Naive thymus-derived CD4-positive, alpha-beta T cell (primary cell): ENCODE results near the gene CACNG4. TPM values are rescaled to one million over a fixed set of nuclear protein-coding genes. Genes with fewer than 3 reads are reported as not detected.

ENCODE experiments used
- ATAC-seq: fragments of 150-1000 bp; cut with Tn5 transposase; 2 replicates; pipeline ENCODE4 v1.10.0; 2021; ENCODE audit warnings: mild to moderate bottlenecking, moderate library complexity
- CTCF ChIA-PET: fragments of 350-600 bp; sonication (Branson Sonifier 250); formaldehyde crosslinking; loops from one replicate; lab custom pipeline; 2021; ENCODE audit warnings: antibody characterized with exemption; lab: Charles Lee
- POLR2A ChIA-PET: fragments of 350-600 bp; sonication (Branson Sonifier 250); formaldehyde crosslinking; loops from one replicate; lab custom pipeline; 2021; ENCODE audit warnings: antibody characterized with exemption, inconsistent platforms; lab: Charles Lee
- DNase-seq, 9 donors: peaks; one replicate each; pipeline versions ENCODE4 v3.0.0 to v3.0.0-alpha.2; 2020 to 2022; ENCODE audit warnings: mixed read lengths in 1 of 9
- H3K27ac ChIP-seq: one replicate; pipeline ENCODE4 v1.7.0; 2013; ENCODE audit warnings: mild to moderate bottlenecking, low read depth, low read length, moderate library complexity
- H3K27me3 ChIP-seq, 2 donors: one replicate each; pipeline ENCODE4 v1.7.0; 2013; ENCODE audit warnings: low read length in 2 of 2, mild to moderate bottlenecking in 2 of 2, moderate library complexity in 2 of 2; ENCODE audit not compliant: control insufficient read depth in 2 of 2, insufficient read depth in 2 of 2
- H3K36me3 ChIP-seq, 3 experiments: 1 replicate in 2 of 3; 2 replicates in 1 of 3; pipeline ENCODE4 v1.7.0; 2013; ENCODE audit warnings: low read length in 3 of 3, mild to moderate bottlenecking in 3 of 3, moderate library complexity in 1 of 3; ENCODE audit not compliant: insufficient read depth in 3 of 3, control insufficient read depth in 2 of 3
- H3K4me1 ChIP-seq, 2 donors: one replicate each; pipeline ENCODE4 v1.7.0; 2013; ENCODE audit warnings: low read length in 2 of 2, mild to moderate bottlenecking in 2 of 2, moderate library complexity in 1 of 2; ENCODE audit not compliant: control insufficient read depth in 2 of 2, insufficient read depth in 2 of 2
- H3K4me3 ChIP-seq: 2 replicates; pipeline ENCODE4 v1.7.0; 2013; ENCODE audit warnings: mild to moderate bottlenecking, low read length
- H3K9me3 ChIP-seq, 3 experiments: 1 replicate in 2 of 3; 2 replicates in 1 of 3; pipeline ENCODE4 v1.7.0; 2013; ENCODE audit warnings: low read length in 3 of 3; ENCODE audit not compliant: control insufficient read depth in 2 of 3
- H3K27ac Mint-ChIP-seq, 9 donors: one replicate each; pipeline ENCODE4 v1.8.0; 2020 to 2022; ENCODE audit warnings: mixed read lengths in 9 of 9, mild to moderate bottlenecking in 8 of 9, moderate library complexity in 5 of 9, inconsistent platforms in 2 of 9
- H3K27me3 Mint-ChIP-seq, 5 donors: one replicate each; pipeline ENCODE4 v1.8.0; 2021 to 2022; ENCODE audit warnings: mixed read lengths in 5 of 5, mild to moderate bottlenecking in 1 of 5
- H3K36me3 Mint-ChIP-seq, 5 donors: one replicate each; pipeline ENCODE4 v1.8.0; 2020 to 2022; ENCODE audit warnings: mixed read lengths in 5 of 5, mild to moderate bottlenecking in 3 of 5, inconsistent platforms in 1 of 5
- H3K4me1 Mint-ChIP-seq, 7 donors: one replicate each; pipeline ENCODE4 v1.8.0; 2020 to 2022; ENCODE audit warnings: mixed read lengths in 7 of 7, mild to moderate bottlenecking in 3 of 7, inconsistent platforms in 1 of 7
- H3K4me3 Mint-ChIP-seq, 10 donors: one replicate each; pipeline ENCODE4 v1.8.0; 2020 to 2022; ENCODE audit warnings: mild to moderate bottlenecking in 10 of 10, mixed read lengths in 10 of 10, moderate library complexity in 6 of 10, inconsistent platforms in 2 of 10
- H3K9me3 Mint-ChIP-seq, 11 donors: one replicate each; pipeline ENCODE4 v1.8.0; 2020 to 2022; ENCODE audit warnings: mixed read lengths in 11 of 11, mild to moderate bottlenecking in 4 of 11, inconsistent platforms in 1 of 11, moderate library complexity in 1 of 11
- intact Hi-C, 2 donors: fragments of 100-400 bp; cut with micrococcal nuclease; formaldehyde crosslinking; loops; one replicate each; pipeline ENCODE4 v1.15.1; 2023
- polyA plus RNA-seq, 2 donors: library from polyadenylated mRNA; unstranded; fragments of 300-500 nt; fragmentation: Illumina TruSeq; gene quantifications; one replicate each; pipeline ENCODE4 v1.2.3, GENCODE V29; 2021
- total RNA-seq, 6 experiments: library from RNA in 5 of 6; stranded (reverse) in 5 of 6; gene quantifications; 1 replicate in 5 of 6; 2 replicates in 1 of 6; pipeline ENCODE4 v1.2.3 and lab custom pipeline; 2021 to 2026

Gene CACNG4
- total and polyA plus RNA-seq, 7 experiments from 2014 or later = not detected

- Histone ChIP-seq H3K4me3 (no peak overlapping the region), H3K9me3 (no peaks in the 10 kb centered on the region), H3K27me3 (peaks cover 0 to 4% of the 10 kb centered on the region in 2 donors), H3K4me1 (no peaks in the 10 kb centered on the region), H3K27ac (no peak overlapping the region), H3K36me3 (no peaks in the 10 kb centered on the region)
- no peak for ATAC-seq
- Mint-ChIP-seq H3K27me3 (peaks cover 16 to 20% (median 18%) of the 10 kb centered on the region in 5 donors), H3K9me3 (no peaks in the 10 kb centered on the region), H3K27ac (peak overlapping the region in 1 of 9 donors; percentile 30), H3K4me3 (no peak overlapping the region), H3K36me3 (peaks cover 0 to 1% (median 0%) of the 10 kb centered on the region in 5 donors), H3K4me1 (peaks cover 0 to 6% (median 0%) of the 10 kb centered on the region in 7 donors)
- no peak for DNase-seq
- ChIA-PET POLR2A (no interaction called here), CTCF (no interaction called here)
- intact Hi-C loops = no loop called here
Observed at GRCh38 chr17:66957951-66958579, 6.4 kb upstream of the CACNG4 start.

- H3K36me3 ChIP-seq = no peaks in the 10 kb centered on the region
- H3K4me3 ChIP-seq = no peak overlapping the region
- DNase-seq = no peak
- H3K4me1 Mint-ChIP-seq = peaks cover 0 to 11% (median 3%) of the 10 kb centered on the region in 7 donors
- H3K27me3 ChIP-seq = peaks cover 0 to 5% of the 10 kb centered on the region in 2 donors
- H3K4me3 Mint-ChIP-seq = no peak overlapping the region
- no peaks in the 10 kb centered on the region for H3K9me3 ChIP-seq
- no peak overlapping the region for H3K27ac ChIP-seq
- H3K27me3 Mint-ChIP-seq = peaks cover 26 to 33% (median 29%) of the 10 kb centered on the region in 5 donors
- ChIA-PET POLR2A (no interaction called here), CTCF (no interaction called here)
- H3K36me3 Mint-ChIP-seq = peaks cover 0 to 1% (median 0%) of the 10 kb centered on the region in 5 donors
- ATAC-seq = no peak
- intact Hi-C loops = no loop called here
- H3K4me1 ChIP-seq = no peaks in the 10 kb centered on the region
- no peak overlapping the region for H3K27ac Mint-ChIP-seq
- no peaks in the 10 kb centered on the region for H3K9me3 Mint-ChIP-seq
Observed at GRCh38 chr17:66959641-66960375, 4.7 kb upstream of the CACNG4 start.

GRCh38 chr17:66960613-66961012 lies 3.9 kb upstream of the CACNG4 start:
- Mint-ChIP-seq H3K36me3 (peaks cover 0 to 1% (median 0%) of the 10 kb centered on the region in 5 donors), H3K4me1 (peaks cover 0 to 11% (median 3%) of the 10 kb centered on the region in 7 donors), H3K9me3 (no peaks in the 10 kb centered on the region), H3K27me3 (peaks cover 26 to 38% (median 29%) of the 10 kb centered on the region in 5 donors), H3K27ac (no peak overlapping the region), H3K4me3 (no peak overlapping the region)
- Histone ChIP-seq H3K27me3 (peaks cover 0 to 5% of the 10 kb centered on the region in 2 donors), H3K4me3 (no peak overlapping the region), H3K9me3 (no peaks in the 10 kb centered on the region), H3K36me3 (no peaks in the 10 kb centered on the region), H3K4me1 (no peaks in the 10 kb centered on the region), H3K27ac (no peak overlapping the region)
- ATAC-seq (no peak), DNase-seq (no peak)
- POLR2A ChIA-PET = no interaction called here
- intact Hi-C loops = no loop called here
- CTCF ChIA-PET = no interaction called here

GRCh38 chr17:66963521-66963908 lies 992 bp upstream of the CACNG4 start:
- CTCF ChIA-PET = no interaction called here
- ATAC-seq (no peak), DNase-seq (no peak)
- Mint-ChIP-seq H3K4me1 (peaks cover 0 to 23% (median 8%) of the 10 kb centered on the region in 7 donors), H3K36me3 (peaks cover 0 to 1% (median 0%) of the 10 kb centered on the region in 5 donors), H3K27ac (no peak overlapping the region), H3K9me3 (peaks cover 0 to 1% (median 0%) of the 10 kb centered on the region in 11 donors), H3K27me3 (peaks cover 47 to 65% (median 51%) of the 10 kb centered on the region in 5 donors), H3K4me3 (peak overlapping the region in 9 of 10 donors; percentile 32 to 86 (median 60))
- peaks cover 0 to 8% of the 10 kb centered on the region in 2 donors for H3K27me3 ChIP-seq
- POLR2A ChIA-PET = no interaction called here
- no peaks in the 10 kb centered on the region for H3K4me1 ChIP-seq
- H3K9me3 ChIP-seq = no peaks in the 10 kb centered on the region
- H3K27ac ChIP-seq = no peak overlapping the region
- intact Hi-C loops = no loop called here
- no peak overlapping the region for H3K4me3 ChIP-seq
- H3K36me3 ChIP-seq = no peaks in the 10 kb centered on the region

GRCh38 chr17:66964930-66965800 lies 658 bp downstream of the CACNG4 start:
- Mint-ChIP-seq H3K27ac (no peak overlapping the region), H3K36me3 (peaks cover 0 to 4% (median 0%) of the 10 kb centered on the region in 5 donors), H3K9me3 (peaks cover 0 to 1% (median 0%) of the 10 kb centered on the region in 11 donors), H3K4me3 (peak overlapping the region in 9 of 10 donors; percentile 19 to 83 (median 68)), H3K27me3 (peaks cover 55 to 65% (median 61%) of the 10 kb centered on the region in 5 donors), H3K4me1 (peaks cover 0 to 23% (median 8%) of the 10 kb centered on the region in 7 donors)
- DNase-seq = peak in 1 of 9 donors; percentile 28
- H3K4me1 ChIP-seq = no peaks in the 10 kb centered on the region
- intact Hi-C loops = no loop called here
- no peaks in the 10 kb centered on the region for H3K36me3 ChIP-seq
- CTCF ChIA-PET = no interaction called here
- H3K27ac ChIP-seq = no peak overlapping the region
- ATAC-seq = no peak
- peaks cover 0 to 8% of the 10 kb centered on the region in 2 donors for H3K27me3 ChIP-seq
- POLR2A ChIA-PET = no interaction called here
- no peaks in the 10 kb centered on the region for H3K9me3 ChIP-seq
- H3K4me3 ChIP-seq = no peak overlapping the region

- CTCF ChIA-PET = no interaction called here
Observed at GRCh38 chr17:66965801-66966262, 1.3 kb downstream of the CACNG4 start.

More at GRCh38 chr17:66965801-66966262, 1.3 kb downstream of the CACNG4 start:
- H3K4me3 ChIP-seq = peak overlapping the region; percentile 35
- ATAC-seq (no peak), DNase-seq (no peak)
- H3K4me1 ChIP-seq = no peaks in the 10 kb centered on the region
- no peak overlapping the region for H3K27ac Mint-ChIP-seq
- peaks cover 0 to 4% (median 0%) of the 10 kb centered on the region in 5 donors for H3K36me3 Mint-ChIP-seq
- H3K27me3 Mint-ChIP-seq = peaks cover 59 to 69% (median 68%) of the 10 kb centered on the region in 5 donors
- intact Hi-C loops = no loop called here
- peak overlapping the region in 8 of 10 donors; percentile 58 to 83 (median 76) for H3K4me3 Mint-ChIP-seq
- no peaks in the 10 kb centered on the region for H3K36me3 ChIP-seq
- peaks cover 0 to 1% (median 0%) of the 10 kb centered on the region in 11 donors for H3K9me3 Mint-ChIP-seq
- POLR2A ChIA-PET = no interaction called here
- H3K4me1 Mint-ChIP-seq = peaks cover 0 to 23% (median 8%) of the 10 kb centered on the region in 7 donors
- no peaks in the 10 kb centered on the region for H3K9me3 ChIP-seq
- peaks cover 0 to 8% of the 10 kb centered on the region in 2 donors for H3K27me3 ChIP-seq
- no peak overlapping the region for H3K27ac ChIP-seq
